K562 (cell line): ENCODE results near the gene PHPT1. TPM values are rescaled to one million over a fixed set of nuclear protein-coding genes. Genes with fewer than 3 reads are reported as not detected.

Source experiments
- AFF1 ChIP-seq, 2 experiments: fragments of 450-650 bp; IDR thresholded peaks; 2 replicates each; pipeline ENCODE4 v1.6.1; 2018; ENCODE audit warnings: mild to moderate bottlenecking in 2 of 2, low read depth in 1 of 2; ENCODE audit not compliant: partially characterized antibody in 2 of 2
- HDAC3 ChIP-seq: fragments of 450-650 bp; IDR thresholded peaks from 2 replicates; pipeline ENCODE4 v1.6.1; 2018; ENCODE audit warnings: borderline replicate concordance, mild to moderate bottlenecking, moderate library complexity; ENCODE audit not compliant: partially characterized antibody
- MED1 ChIP-seq: sonication (generic); formaldehyde crosslinking; IDR thresholded peaks from 2 replicates; pipeline ENCODE4 v1.8.1; 2023; ENCODE audit warnings: missing genetic modification reagents, borderline replicate concordance
- PTBP1 ChIP-seq: fragments of 200-400 bp; formaldehyde crosslinking; IDR thresholded peaks from 2 replicates; pipeline ENCODE4 v1.6.1; 2017; ENCODE audit warnings: low read depth, low read length
- TAF9B ChIP-seq: fragments of 450-650 bp; IDR thresholded peaks from 2 replicates; pipeline ENCODE4 v1.6.1; 2018; ENCODE audit warnings: mild to moderate bottlenecking; ENCODE audit not compliant: partially characterized antibody
- ZBED1 ChIP-seq: IDR thresholded peaks from 2 replicates; pipeline ENCODE4 v1.6.1; 2014
- ZBTB1 ChIP-seq: sonication (generic); formaldehyde crosslinking; IDR thresholded peaks from 2 replicates; pipeline ENCODE4 v1.8.1; 2023; ENCODE audit warnings: missing genetic modification reagents, low read depth, mild to moderate bottlenecking, borderline replicate concordance
- ZNF780A ChIP-seq: fragments of 250-450 bp; sonication (Bioruptor Pico); IDR thresholded peaks from 2 replicates; pipeline ENCODE4 v1.5.0; 2021; ENCODE audit warnings: mild to moderate bottlenecking
- polyA plus RNA-seq, 8 experiments: library from polyadenylated mRNA; depleted of rRNA in 4 of 8; stranded (reverse) in 5 of 8; unstranded in 3 of 8; fragments of >200 nt; fragmentation: Nextera tagmentation in 2 of 8; fragmentation: Illumina TruSeq in 1 of 8; extraction: Ambion mirVana in 2 of 8; extraction: Trizol in 1 of 8; gene quantifications; 2 replicates each; pipeline versions ENCODE4 v1.2.1 to v1.2.3, GENCODE V29; 2011 to 2014; ENCODE audit warnings: inconsistent platforms in 1 of 8, missing spikeins in 1 of 8
- total RNA-seq, 7 experiments: library from RNA; depleted of rRNA in 6 of 7; stranded (reverse); fragments of >200 nt in 6 of 7; fragmentation: Illumina TruSeq in 2 of 7; extraction: Trizol in 2 of 7; gene quantifications; 2 replicates each; pipeline versions ENCODE4 v1.2.1 to v1.2.3, GENCODE V29; 2011 to 2021; ENCODE audit warnings: low replicate concordance in 1 of 7

PHPT1 gene
- total and polyA plus RNA-seq, 9 of the 15 experiments (the other 6 are each of a cell fraction or from before 2014, with no cell fraction given): 20.9 to 166 (median 129) TPM

GRCh38 chr9:136876476-136876875, 27.3 kb downstream of the PHPT1 start (continued):
- no peak for TF ChIP-seq AFF1 (IDR thresholded peaks at IDR 0.05; ENCODE audit: low read depth in 1 of 2, partially characterized antibody in 2 of 2)
- no peak for TF ChIP-seq ZBED1
- no peak for TF ChIP-seq HDAC3
- TF ChIP-seq PTBP1: no peak
- TF ChIP-seq MED1: no peak
- TF ChIP-seq ZNF780A (CRISPR knock-in tag): no peak
- TF ChIP-seq TAF9B: no peak
- TF ChIP-seq ZBTB1 (CRISPR knock-in tag): no peak
